Measurements from ENCODE around the gene GAREM1. TPM values are rescaled to one million over a fixed set of nuclear protein-coding genes. Genes with fewer than 3 reads are reported as not detected.

GAREM1 gene
- total and polyA plus RNA-seq, 12 donors = 3.5 to 69.5 (median 23.0) TPM

- H3K9me3 ChIP-seq (replicated peaks in 1 of 3) = no peaks in the 10 kb centered on the region
- no peak overlapping the region for H3K4me3 ChIP-seq
- no peaks in the 10 kb centered on the region for H3K36me3 ChIP-seq (replicated peaks in 1 of 2)
- TF ChIP-seq, protein P1, sequence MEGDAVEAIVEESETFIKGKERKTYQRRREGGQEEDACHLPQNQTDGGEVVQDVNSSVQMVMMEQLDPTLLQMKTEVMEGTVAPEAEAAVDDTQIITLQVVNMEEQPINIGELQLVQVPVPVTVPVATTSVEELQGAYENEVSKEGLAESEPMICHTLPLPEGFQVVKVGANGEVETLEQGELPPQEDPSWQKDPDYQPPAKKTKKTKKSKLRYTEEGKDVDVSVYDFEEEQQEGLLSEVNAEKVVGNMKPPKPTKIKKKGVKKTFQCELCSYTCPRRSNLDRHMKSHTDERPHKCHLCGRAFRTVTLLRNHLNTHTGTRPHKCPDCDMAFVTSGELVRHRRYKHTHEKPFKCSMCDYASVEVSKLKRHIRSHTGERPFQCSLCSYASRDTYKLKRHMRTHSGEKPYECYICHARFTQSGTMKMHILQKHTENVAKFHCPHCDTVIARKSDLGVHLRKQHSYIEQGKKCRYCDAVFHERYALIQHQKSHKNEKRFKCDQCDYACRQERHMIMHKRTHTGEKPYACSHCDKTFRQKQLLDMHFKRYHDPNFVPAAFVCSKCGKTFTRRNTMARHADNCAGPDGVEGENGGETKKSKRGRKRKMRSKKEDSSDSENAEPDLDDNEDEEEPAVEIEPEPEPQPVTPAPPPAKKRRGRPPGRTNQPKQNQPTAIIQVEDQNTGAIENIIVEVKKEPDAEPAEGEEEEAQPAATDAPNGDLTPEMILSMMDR (IDR thresholded peaks at IDR 0.05) = no peak
- TF ChIP-seq POLR2A (IDR thresholded peaks at IDR 0.05) = no peak
- peak in 2 of 7 donors; percentile 13 to 24 for DNase-seq
- H3K27ac ChIP-seq = no peak overlapping the region
- intact Hi-C loops (cut with DNase I) = no loop called here
- H3K4me1 ChIP-seq (replicated peaks in 1 of 2) = peaks cover 0 to 12% of the 10 kb centered on the region in 2 donors
- WGBS, 4 donors = 48 to 66% (median 50%) methylated on average over 4 of the region's 4 CpGs
- H3K27me3 ChIP-seq = no peaks in the 10 kb centered on the region
Observed at GRCh38 chr18:32280188-32280783, 190.4 kb downstream of the GAREM1 start.

DNA sequence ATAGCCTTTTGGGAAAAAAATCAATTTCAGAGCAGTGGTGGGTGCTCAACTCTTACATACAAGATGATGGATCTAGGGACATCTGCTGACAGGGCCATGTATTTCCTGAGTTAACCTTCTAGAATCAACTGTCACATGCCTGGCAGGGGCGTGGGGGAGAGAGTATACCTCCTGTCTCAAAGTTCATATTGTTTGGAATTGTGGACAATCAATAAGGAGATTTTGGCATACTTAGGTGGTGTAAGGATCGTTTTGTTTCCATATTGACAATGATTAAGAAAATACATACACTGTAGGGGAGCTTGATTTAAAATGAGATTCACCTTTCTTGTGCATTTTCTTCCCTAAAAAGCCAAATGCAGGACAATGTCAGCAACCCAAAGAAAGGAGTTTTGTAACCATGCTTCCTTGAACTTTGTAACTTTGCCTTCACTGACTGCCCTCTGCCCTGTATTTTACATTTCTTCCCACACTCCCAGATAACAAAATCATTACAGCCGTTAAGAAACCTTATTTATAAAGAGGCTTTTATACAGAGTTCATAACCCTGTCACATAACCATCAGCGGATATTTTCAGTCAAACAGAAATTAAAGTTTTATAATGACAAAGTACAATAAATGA lies 192.4 kb downstream of the GAREM1 start:
- 64 to 74% (median 67%) methylated on average over 4 of the region's 4 CpGs for WGBS, 4 donors
- intact Hi-C loops (cut with DNase I) = no loop called here
- no peak for TF ChIP-seq POLR2A (IDR thresholded peaks at IDR 0.05)
- TF ChIP-seq, protein P1 (IDR thresholded peaks at IDR 0.05) = no peak
- Histone ChIP-seq H3K27ac (peak overlapping the region in 1 of 5 donors; percentile 6), H3K36me3 (replicated peaks in 1 of 2) (no peaks in the 10 kb centered on the region), H3K4me1 (replicated peaks in 1 of 2) (peaks cover 0 to 12% of the 10 kb centered on the region in 2 donors), H3K27me3 (no peaks in the 10 kb centered on the region), H3K9me3 (replicated peaks in 1 of 3) (no peaks in the 10 kb centered on the region), H3K4me3 (no peak overlapping the region)
- no peak for DNase-seq

DNA sequence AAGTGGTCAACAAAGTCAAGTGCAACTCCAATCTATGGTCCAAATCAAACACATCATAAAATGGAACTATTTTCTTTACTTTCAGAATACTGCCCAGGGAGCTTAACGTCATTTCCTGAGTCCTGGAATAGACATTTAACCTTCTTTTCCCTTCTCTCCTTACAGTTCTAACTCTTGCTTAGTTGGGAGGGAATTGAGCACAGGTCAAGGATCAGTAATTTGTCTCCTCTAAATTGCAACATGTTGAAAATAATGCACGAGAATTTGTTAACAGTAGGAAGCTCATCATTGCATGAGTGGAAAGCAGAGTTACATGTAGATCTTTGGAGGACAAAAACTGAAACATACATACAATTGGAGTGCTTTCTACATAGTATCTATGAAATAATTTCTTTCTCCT lies 193.1 kb downstream of the GAREM1 start:
- H3K9me3 ChIP-seq (replicated peaks in 1 of 3) = no peaks in the 10 kb centered on the region
- intact Hi-C loops (cut with DNase I) = no loop called here
- no peaks in the 10 kb centered on the region for H3K36me3 ChIP-seq (replicated peaks in 1 of 2)
- H3K4me3 ChIP-seq = no peak overlapping the region
- peaks cover 0 to 12% of the 10 kb centered on the region in 2 donors for H3K4me1 ChIP-seq (replicated peaks in 1 of 2)
- WGBS, 4 donors = 11 to 25% (median 18%) methylated on average over 2 of the region's 2 CpGs
- DNase-seq = no peak
- TF ChIP-seq POLR2A (IDR thresholded peaks at IDR 0.05) = no peak
- TF ChIP-seq, protein P1 (IDR thresholded peaks at IDR 0.05) = no peak
- no peak overlapping the region for H3K27ac ChIP-seq
- H3K27me3 ChIP-seq = no peaks in the 10 kb centered on the region

GRCh38 chr18:32276906-32277305 lies 193.8 kb downstream of the GAREM1 start:
- Histone ChIP-seq H3K4me3 (no peak overlapping the region), H3K36me3 (replicated peaks in 1 of 2) (no peaks in the 10 kb centered on the region), H3K27me3 (no peaks in the 10 kb centered on the region), H3K27ac (peak overlapping the region in 1 of 5 donors; percentile 35), H3K9me3 (replicated peaks in 1 of 3) (no peaks in the 10 kb centered on the region), H3K4me1 (replicated peaks in 1 of 2) (peaks cover 0 to 12% of the 10 kb centered on the region in 2 donors)
- no peak for DNase-seq
- no peak for TF ChIP-seq POLR2A (IDR thresholded peaks at IDR 0.05)
- TF ChIP-seq, protein P1 (IDR thresholded peaks at IDR 0.05) = no peak
- WGBS, 4 donors = 91 to 95% (median 94%) methylated on average over 4 of the region's 4 CpGs
- intact Hi-C loops (cut with DNase I) = no loop called here
